WTC11 (cell line): ENCODE data around the gene LDAH. TPM values are rescaled to one million over a fixed set of nuclear protein-coding genes. Genes with fewer than 3 reads are reported as not detected.

Experiments
- ATAC-seq: fragments of 200-7000 bp; cut with Tn5 transposase; 2 replicates; pipeline ENCODE4 v1.10.0; 2021; ENCODE audit warnings: mild to moderate bottlenecking, moderate library complexity
- CTCF ChIA-PET: fragments of 300-600 bp; sonication (Branson Sonifier 250); formaldehyde crosslinking; loops from one replicate; lab custom pipeline; 2021; ENCODE audit warnings: antibody characterized with exemption; lab: Charles Lee
- POLR2A ChIA-PET: fragments of 350-600 bp; sonication (Branson Sonifier 250); formaldehyde crosslinking; loops from one replicate; lab custom pipeline; 2021; ENCODE audit warnings: antibody characterized with exemption; lab: Charles Lee
- DNase-seq: peaks from one replicate; pipeline ENCODE4 v3.0.0; 2021; ENCODE audit warnings: low spot score
- H3K27ac Mint-ChIP-seq: 2 replicates; pipeline ENCODE4 v1.8.0; 2021; ENCODE audit warnings: mixed read lengths
- H3K27me3 Mint-ChIP-seq: 2 replicates; pipeline ENCODE4 v1.8.0; 2021; ENCODE audit warnings: low read depth, mild to moderate bottlenecking, moderate library complexity, mixed read lengths
- H3K36me3 Mint-ChIP-seq: 2 replicates; pipeline ENCODE4 v1.8.0; 2021; ENCODE audit warnings: mixed read lengths
- H3K4me1 Mint-ChIP-seq: 2 replicates; pipeline ENCODE4 v1.8.0; 2022; ENCODE audit warnings: mixed read lengths
- H3K4me3 Mint-ChIP-seq: 2 replicates; pipeline ENCODE4 v1.8.0; 2021; ENCODE audit warnings: mild to moderate bottlenecking, moderate library complexity, mixed read lengths
- H3K9me3 Mint-ChIP-seq: 2 replicates; pipeline ENCODE4 v1.8.0; 2021; ENCODE audit warnings: mixed read lengths
- AR ChIP-seq: fragments of 250-450 bp; sonication (Bioruptor Pico); IDR thresholded peaks from 2 replicates; pipeline ENCODE4 v1.9.0; 2021; ENCODE audit warnings: mild to moderate bottlenecking
- ATF6 ChIP-seq: sonication (generic); formaldehyde crosslinking; IDR thresholded peaks from 2 replicates; pipeline ENCODE4 v1.8.1; 2023; ENCODE audit warnings: mild to moderate bottlenecking, missing genetic modification reagents
- E2F5 ChIP-seq: sonication (generic); formaldehyde crosslinking; IDR thresholded peaks from 2 replicates; pipeline ENCODE4 v1.8.1; 2022; ENCODE audit warnings: mild to moderate bottlenecking, moderate library complexity, missing genetic modification reagents
- FOXJ3 ChIP-seq: sonication (generic); formaldehyde crosslinking; IDR thresholded peaks from 2 replicates; pipeline ENCODE4 v1.9.0; 2021; ENCODE audit warnings: missing genetic modification reagents, mild to moderate bottlenecking, borderline replicate concordance
- FOXP1 ChIP-seq: sonication (generic); formaldehyde crosslinking; IDR thresholded peaks from 2 replicates; pipeline ENCODE4 v1.8.0; 2022; ENCODE audit warnings: missing genetic modification reagents, mild to moderate bottlenecking, moderate library complexity, borderline replicate concordance
- GABPB1 ChIP-seq: sonication (generic); formaldehyde crosslinking; IDR thresholded peaks from 2 replicates; pipeline ENCODE4 v1.8.1; 2023; ENCODE audit warnings: mild to moderate bottlenecking, missing genetic modification reagents
- GRHL2 ChIP-seq: fragments of 250-450 bp; sonication (Bioruptor Pico); IDR thresholded peaks from 2 replicates; pipeline ENCODE4 v1.8.0; 2022; ENCODE audit warnings: mild to moderate bottlenecking, moderate library complexity; ENCODE audit not compliant: insufficient replicate concordance, severe bottlenecking
- KAT7 ChIP-seq: sonication (generic); formaldehyde crosslinking; IDR thresholded peaks from 2 replicates; pipeline ENCODE4 v1.8.1; 2023; ENCODE audit warnings: missing genetic modification reagents, mild to moderate bottlenecking, borderline replicate concordance
- MYBL2 ChIP-seq: sonication (generic); formaldehyde crosslinking; IDR thresholded peaks from 2 replicates; pipeline ENCODE4 v1.8.1; 2023; ENCODE audit warnings: mild to moderate bottlenecking, moderate library complexity, missing genetic modification reagents
- NFYB ChIP-seq: sonication (generic); formaldehyde crosslinking; conservative IDR thresholded peaks from 2 replicates; pipeline ENCODE4 v1.8.0; 2022; ENCODE audit warnings: low read depth, missing genetic modification reagents
- NR3C1 ChIP-seq: sonication (generic); formaldehyde crosslinking; conservative IDR thresholded peaks from 2 replicates; pipeline ENCODE4 v1.8.1; 2023; ENCODE audit warnings: low read depth, mild to moderate bottlenecking, missing genetic modification reagents
- SMAD3 ChIP-seq: sonication (generic); formaldehyde crosslinking; IDR thresholded peaks from 2 replicates; pipeline ENCODE4 v1.8.0; 2022; ENCODE audit warnings: missing genetic modification reagents, mild to moderate bottlenecking, borderline replicate concordance
- ZNF416 ChIP-seq: fragments of 250-450 bp; sonication (Bioruptor Pico); IDR thresholded peaks from 2 replicates; pipeline ENCODE4 v1.9.0; 2021; ENCODE audit warnings: mild to moderate bottlenecking, inconsistent platforms
- total RNA-seq: library from RNA; stranded (reverse); gene quantifications from 3 replicates; pipeline ENCODE4 v1.2.3, GENCODE V29; 2021
- TF ChIP-seq, protein P1 (sequence below): sonication (generic); formaldehyde crosslinking; IDR thresholded peaks from 2 replicates; pipeline ENCODE4 v1.8.0; 2023; ENCODE audit warnings: mild to moderate bottlenecking, missing genetic modification reagents
- TF ChIP-seq, protein P2 (sequence below): sonication (generic); formaldehyde crosslinking; IDR thresholded peaks from 2 replicates; pipeline ENCODE4 v1.8.1; 2023; ENCODE audit warnings: mild to moderate bottlenecking, missing genetic modification reagents, moderate library complexity
- TF ChIP-seq, protein P3 (sequence below): sonication (generic); formaldehyde crosslinking; IDR thresholded peaks from 2 replicates; pipeline ENCODE4 v1.8.1; 2023; ENCODE audit warnings: mild to moderate bottlenecking, missing genetic modification reagents
- TF ChIP-seq, protein P4 (sequence below): fragments of 250-450 bp; sonication (Bioruptor Pico); IDR thresholded peaks from 2 replicates; pipeline ENCODE4 v1.8.0; 2021; ENCODE audit warnings: mild to moderate bottlenecking
- TF ChIP-seq, protein P5 (sequence below): sonication (generic); formaldehyde crosslinking; IDR thresholded peaks from 2 replicates; pipeline ENCODE4 v1.8.0; 2023; ENCODE audit warnings: missing genetic modification reagents

Gene LDAH
- total RNA-seq, 1 experiment from 2014 or later: 20.5 TPM

- TF ChIP-seq, protein P1, sequence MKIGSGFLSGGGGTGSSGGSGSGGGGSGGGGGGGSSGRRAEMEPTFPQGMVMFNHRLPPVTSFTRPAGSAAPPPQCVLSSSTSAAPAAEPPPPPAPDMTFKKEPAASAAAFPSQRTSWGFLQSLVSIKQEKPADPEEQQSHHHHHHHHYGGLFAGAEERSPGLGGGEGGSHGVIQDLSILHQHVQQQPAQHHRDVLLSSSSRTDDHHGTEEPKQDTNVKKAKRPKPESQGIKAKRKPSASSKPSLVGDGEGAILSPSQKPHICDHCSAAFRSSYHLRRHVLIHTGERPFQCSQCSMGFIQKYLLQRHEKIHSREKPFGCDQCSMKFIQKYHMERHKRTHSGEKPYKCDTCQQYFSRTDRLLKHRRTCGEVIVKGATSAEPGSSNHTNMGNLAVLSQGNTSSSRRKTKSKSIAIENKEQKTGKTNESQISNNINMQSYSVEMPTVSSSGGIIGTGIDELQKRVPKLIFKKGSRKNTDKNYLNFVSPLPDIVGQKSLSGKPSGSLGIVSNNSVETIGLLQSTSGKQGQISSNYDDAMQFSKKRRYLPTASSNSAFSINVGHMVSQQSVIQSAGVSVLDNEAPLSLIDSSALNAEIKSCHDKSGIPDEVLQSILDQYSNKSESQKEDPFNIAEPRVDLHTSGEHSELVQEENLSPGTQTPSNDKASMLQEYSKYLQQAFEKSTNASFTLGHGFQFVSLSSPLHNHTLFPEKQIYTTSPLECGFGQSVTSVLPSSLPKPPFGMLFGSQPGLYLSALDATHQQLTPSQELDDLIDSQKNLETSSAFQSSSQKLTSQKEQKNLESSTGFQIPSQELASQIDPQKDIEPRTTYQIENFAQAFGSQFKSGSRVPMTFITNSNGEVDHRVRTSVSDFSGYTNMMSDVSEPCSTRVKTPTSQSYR (CRISPR knock-in tag): no peak
- TF ChIP-seq ZNF416 (CRISPR knock-in tag): no peak
- TF ChIP-seq, all 79 proteins: peak for 0
- H3K4me1 Mint-ChIP-seq: peaks cover 31% of the 10 kb centered on the region
- H3K27me3 Mint-ChIP-seq: peaks cover 14% of the 10 kb centered on the region; the same call in 1 of the 2 replicates
- no peak for ATAC-seq
- CTCF ChIA-PET: interaction anchor here (0.9 to 2.5 kb wide), 3 partner anchors 12 to 237 kb away, joined by 3 to 14 read pairs (median 4); no protein-coding TSS in a partner anchor
- H3K4me3 Mint-ChIP-seq: no peak overlapping the region
- no peak for DNase-seq
- POLR2A ChIA-PET: interaction anchor here (2.0 kb wide), 1 partner anchor 202 kb away, joined by 8 read pairs; the partner anchor contains the start of gene RHOB
- H3K27ac Mint-ChIP-seq: no peak overlapping the region
- H3K9me3 Mint-ChIP-seq: no peaks in the 10 kb centered on the region
- peaks cover 6% of the 10 kb centered on the region; the same call in 1 of the 2 replicates for H3K36me3 Mint-ChIP-seq
Observed at GRCh38 chr2:20648831-20649230, 174.1 kb downstream of the LDAH start.

DNA sequence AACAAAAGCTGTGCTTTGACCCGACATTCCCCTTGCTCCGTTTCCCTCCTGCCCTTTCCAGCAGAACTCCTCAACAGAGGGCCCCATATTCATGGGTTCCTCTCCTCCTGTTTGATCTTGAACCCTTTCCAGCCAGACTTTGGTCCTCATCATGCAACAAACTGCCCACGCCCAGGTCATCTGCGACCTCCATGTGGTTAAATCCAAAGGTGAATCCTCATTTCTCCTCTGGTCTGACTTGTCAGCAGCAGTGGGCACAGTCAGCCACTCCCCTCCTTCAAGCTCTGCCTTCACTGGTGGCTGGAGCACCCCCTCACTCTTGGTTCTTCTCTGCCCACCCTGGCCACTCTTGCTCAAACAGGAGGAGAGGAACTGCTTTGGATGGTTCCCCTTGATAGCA lies 174.7 kb downstream of the LDAH start:
- Mint-ChIP-seq H3K4me3 (no peak overlapping the region), H3K27me3 (peaks cover 14% of the 10 kb centered on the region; the same call in 1 of the 2 replicates), H3K9me3 (no peaks in the 10 kb centered on the region), H3K27ac (no peak overlapping the region), H3K4me1 (peaks cover 31% of the 10 kb centered on the region), H3K36me3 (peaks cover 6% of the 10 kb centered on the region; the same call in 1 of the 2 replicates)
- CTCF ChIA-PET: interaction anchor here (0.9 to 2.5 kb wide), 3 partner anchors 13 to 237 kb away, joined by 3 to 14 read pairs (median 4); no protein-coding TSS in a partner anchor
- no peak for TF ChIP-seq SMAD3 (CRISPR knock-in tag)
- TF ChIP-seq GABPB1 (CRISPR knock-in tag): no peak
- no peak for TF ChIP-seq KAT7
- no peak for TF ChIP-seq FOXJ3 (CRISPR knock-in tag)
- TF ChIP-seq, protein P2, sequence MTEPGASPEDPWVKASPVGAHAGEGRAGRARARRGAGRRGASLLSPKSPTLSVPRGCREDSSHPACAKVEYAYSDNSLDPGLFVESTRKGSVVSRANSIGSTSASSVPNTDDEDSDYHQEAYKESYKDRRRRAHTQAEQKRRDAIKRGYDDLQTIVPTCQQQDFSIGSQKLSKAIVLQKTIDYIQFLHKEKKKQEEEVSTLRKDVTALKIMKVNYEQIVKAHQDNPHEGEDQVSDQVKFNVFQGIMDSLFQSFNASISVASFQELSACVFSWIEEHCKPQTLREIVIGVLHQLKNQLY: no peak
- TF ChIP-seq, protein P3, sequence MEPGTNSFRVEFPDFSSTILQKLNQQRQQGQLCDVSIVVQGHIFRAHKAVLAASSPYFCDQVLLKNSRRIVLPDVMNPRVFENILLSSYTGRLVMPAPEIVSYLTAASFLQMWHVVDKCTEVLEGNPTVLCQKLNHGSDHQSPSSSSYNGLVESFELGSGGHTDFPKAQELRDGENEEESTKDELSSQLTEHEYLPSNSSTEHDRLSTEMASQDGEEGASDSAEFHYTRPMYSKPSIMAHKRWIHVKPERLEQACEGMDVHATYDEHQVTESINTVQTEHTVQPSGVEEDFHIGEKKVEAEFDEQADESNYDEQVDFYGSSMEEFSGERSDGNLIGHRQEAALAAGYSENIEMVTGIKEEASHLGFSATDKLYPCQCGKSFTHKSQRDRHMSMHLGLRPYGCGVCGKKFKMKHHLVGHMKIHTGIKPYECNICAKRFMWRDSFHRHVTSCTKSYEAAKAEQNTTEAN (CRISPR knock-in tag): no peak
- no peak for TF ChIP-seq MYBL2
- no peak for TF ChIP-seq FOXP1 (CRISPR knock-in tag)
- TF ChIP-seq, protein P4, sequence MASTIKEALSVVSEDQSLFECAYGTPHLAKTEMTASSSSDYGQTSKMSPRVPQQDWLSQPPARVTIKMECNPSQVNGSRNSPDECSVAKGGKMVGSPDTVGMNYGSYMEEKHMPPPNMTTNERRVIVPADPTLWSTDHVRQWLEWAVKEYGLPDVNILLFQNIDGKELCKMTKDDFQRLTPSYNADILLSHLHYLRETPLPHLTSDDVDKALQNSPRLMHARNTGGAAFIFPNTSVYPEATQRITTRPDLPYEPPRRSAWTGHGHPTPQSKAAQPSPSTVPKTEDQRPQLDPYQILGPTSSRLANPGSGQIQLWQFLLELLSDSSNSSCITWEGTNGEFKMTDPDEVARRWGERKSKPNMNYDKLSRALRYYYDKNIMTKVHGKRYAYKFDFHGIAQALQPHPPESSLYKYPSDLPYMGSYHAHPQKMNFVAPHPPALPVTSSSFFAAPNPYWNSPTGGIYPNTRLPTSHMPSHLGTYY: no peak
- TF ChIP-seq E2F5 (CRISPR knock-in tag): no peak
- DNase-seq (no peak), ATAC-seq (no peak)
- POLR2A ChIA-PET: interaction anchor here (2.0 kb wide), 1 partner anchor 201 kb away, joined by 8 read pairs; the partner anchor contains the start of gene RHOB

- no peak for TF ChIP-seq NR3C1 (CRISPR knock-in tag)
- no peak for TF ChIP-seq ATF6 (CRISPR knock-in tag)
- no peak for TF ChIP-seq NFYB (CRISPR knock-in tag)
- TF ChIP-seq AR (CRISPR knock-in tag): no peak
- TF ChIP-seq, protein P5, sequence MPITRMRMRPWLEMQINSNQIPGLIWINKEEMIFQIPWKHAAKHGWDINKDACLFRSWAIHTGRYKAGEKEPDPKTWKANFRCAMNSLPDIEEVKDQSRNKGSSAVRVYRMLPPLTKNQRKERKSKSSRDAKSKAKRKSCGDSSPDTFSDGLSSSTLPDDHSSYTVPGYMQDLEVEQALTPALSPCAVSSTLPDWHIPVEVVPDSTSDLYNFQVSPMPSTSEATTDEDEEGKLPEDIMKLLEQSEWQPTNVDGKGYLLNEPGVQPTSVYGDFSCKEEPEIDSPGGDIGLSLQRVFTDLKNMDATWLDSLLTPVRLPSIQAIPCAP (CRISPR knock-in tag): no peak
- no peak for TF ChIP-seq GRHL2 (CRISPR knock-in tag)
- peaks cover 31% of the 10 kb centered on the region for H3K4me1 Mint-ChIP-seq
- ChIA-PET POLR2A (interaction anchor here (2.0 kb wide), 1 partner anchor 201 kb away, joined by 8 read pairs; the partner anchor contains the start of gene RHOB), CTCF (interaction anchor here (0.9 to 2.5 kb wide), 3 partner anchors 14 to 236 kb away, joined by 3 to 14 read pairs (median 4); no protein-coding TSS in a partner anchor)
- H3K4me3 Mint-ChIP-seq: no peak overlapping the region
- no peak overlapping the region for H3K27ac Mint-ChIP-seq
- H3K9me3 Mint-ChIP-seq: no peaks in the 10 kb centered on the region
- ATAC-seq: no peak
- DNase-seq: no peak
- peaks cover 6% of the 10 kb centered on the region; the same call in 1 of the 2 replicates for H3K36me3 Mint-ChIP-seq
- H3K27me3 Mint-ChIP-seq: peaks cover 12% of the 10 kb centered on the region; the same call in 1 of the 2 replicates
Observed at GRCh38 chr2:20647738-20648137, 175.2 kb downstream of the LDAH start.
